Fibroblast of skin of right biceps (primary cell): Measurements from ENCODE around the gene BRAT1.
"Not testable (repeated sequence)": the region's sequence is repeated elsewhere in the genome, so short reads cannot be mapped to it uniquely, and the experiment has no call there.

Source experiments
- DNase-seq: peaks from one replicate; pipeline ENCODE4 v3.0.0-alpha.2; 2013

Gene BRAT1

DNA sequence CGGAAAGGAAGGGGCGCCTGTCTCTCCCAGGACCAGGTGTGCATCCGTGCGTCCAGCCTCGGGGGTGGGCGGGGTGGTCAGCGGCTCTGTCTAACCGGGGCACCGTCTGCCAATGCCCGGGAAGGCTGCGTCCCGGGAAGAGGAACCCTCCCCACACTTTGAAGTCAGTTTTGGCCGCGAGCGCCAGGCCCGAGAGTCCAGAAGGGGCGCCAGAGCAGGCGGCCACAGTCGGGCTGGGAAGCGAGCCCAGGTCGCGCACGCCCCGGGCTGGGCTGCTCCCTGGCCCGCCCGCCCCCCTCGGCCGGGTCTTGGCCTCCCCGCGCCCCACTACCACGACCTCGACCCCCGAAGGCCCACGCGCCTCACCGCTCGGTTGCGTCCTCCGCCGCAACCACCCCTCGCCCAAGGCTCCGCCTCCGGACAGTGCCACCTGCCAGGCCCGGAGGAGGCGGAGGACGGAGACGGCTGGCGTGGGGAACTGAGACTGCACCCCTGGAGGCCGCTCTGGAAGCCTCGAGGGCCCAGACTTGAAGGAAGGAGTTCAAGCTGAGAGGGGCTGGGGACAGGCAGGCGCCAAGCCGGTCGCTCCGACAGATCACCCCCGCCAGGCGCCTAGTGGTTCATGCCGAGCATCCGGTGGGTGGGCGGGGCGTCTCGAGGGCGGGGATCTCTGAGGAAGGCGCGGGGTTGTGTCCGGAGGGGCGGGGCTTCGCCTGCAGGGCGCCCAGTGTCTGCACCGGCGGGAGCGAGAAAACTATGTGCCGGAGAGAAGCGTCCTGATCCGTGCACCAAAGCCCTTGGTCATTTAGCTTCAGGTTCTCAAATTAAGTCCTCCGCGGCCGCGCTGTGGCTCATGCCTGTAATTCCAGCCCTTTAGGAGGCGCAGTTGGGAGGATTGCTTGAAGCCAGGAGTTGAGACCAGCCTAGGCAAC is at the start of gene BRAT1:
Gene BRAT1 (minus strand): TSS at position 404 of the 932 bp plus-strand sequence. CDS start 1,093 bp downstream, outside the sequence.
- peak; percentile 94 for DNase-seq

- no peak for DNase-seq
These were observed 49.4 kb upstream of the BRAT1 start for GRCh38 chr7:2604608-2605174.

DNA sequence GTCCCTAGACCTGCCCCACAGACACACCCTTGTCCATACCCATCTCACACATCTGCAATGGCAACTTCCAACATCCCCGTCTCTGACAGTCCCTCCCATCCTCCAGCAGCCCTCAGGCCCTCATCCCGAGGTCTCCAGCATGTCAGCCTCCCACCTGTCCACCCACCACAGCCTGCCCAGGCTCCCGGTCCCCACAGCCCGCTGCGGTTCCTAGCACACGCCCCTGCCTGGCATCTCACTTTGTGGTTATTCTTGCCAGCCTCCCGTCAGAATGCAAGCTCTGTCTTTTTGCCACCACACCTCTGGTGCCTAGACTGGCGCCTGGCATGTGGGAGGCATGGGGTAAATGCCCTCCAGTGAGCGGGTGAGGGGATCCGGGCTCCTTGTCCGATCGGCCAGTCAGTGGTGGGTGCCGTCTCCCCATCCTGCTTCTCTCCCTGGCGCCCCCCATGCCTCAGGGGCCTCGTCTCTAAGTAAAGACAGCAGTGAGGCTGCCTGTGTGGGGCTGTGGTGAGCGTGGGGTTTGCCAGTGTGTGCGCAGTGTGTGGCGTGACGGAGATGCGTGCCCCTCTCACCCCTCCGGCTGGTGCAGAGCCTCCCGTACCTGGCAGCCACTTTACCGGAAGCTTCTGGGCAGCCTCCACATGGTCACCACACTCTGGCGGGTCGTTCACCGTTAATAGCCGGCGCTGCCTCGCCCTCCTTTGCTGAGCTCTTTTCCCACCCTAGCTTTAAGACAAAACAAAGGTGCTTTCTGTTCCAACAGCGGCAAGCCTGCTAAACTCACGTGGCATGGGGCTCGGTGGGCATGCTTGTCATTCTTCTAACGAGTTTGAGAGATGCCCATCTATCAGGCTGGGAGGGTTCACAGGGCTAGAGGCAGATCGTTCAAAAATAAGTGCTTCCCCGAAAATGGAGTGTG is 48.0 kb upstream of the BRAT1 start:
- no peak for DNase-seq

DNA sequence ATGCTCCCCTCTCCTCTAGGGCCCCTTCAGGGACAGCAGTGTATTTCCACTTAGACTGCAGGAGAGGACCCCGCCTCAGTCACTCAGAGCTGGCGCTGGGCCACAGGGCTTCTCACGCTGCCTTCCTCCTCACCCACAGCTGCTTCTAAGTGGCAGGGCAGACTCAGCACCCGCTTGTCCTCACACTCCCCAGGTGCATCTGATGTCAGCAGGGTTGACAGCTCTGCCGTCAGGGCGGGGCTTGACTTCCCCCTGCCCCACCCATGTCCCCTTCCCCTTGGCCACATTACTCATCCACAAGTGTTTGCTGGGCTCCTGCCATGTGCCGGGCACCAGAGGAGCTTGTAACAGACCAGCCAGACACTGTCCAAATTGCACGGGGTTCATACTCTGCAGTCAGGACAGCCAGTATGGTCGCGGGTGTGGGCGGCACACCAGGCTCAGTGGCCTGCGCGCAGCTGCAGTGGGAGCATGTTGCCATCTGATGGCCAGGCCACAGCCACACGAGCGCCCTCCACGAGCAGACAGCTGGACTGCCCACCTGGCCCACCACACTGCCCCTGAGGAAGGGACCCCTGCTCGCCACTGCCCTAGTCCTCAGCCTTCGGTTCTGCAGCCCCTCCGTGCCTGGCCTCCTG is 47.2 kb upstream of the BRAT1 start:
- no peak for DNase-seq

DNA sequence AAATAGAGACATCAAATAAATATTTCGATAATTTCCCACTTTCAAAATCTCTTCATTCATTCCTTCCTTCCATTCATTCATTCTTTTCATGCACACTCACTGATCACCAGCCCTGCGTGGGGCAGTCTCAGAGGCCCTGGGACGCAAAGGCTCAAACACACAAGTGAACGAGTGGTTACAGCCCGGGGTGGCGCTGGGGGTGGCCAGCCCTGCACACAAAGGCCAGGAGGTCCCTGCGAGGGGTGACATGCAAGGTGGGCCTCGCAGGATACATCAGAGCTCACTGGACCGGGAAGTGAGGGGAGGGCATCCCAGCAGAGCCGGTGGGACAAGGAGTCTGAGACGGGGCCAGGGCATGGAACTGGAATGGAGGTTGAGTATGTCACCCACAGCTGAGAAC is 46.6 kb upstream of the BRAT1 start:
- no peak for DNase-seq

GRCh38 chr7:2601065-2601464 is 45.7 kb upstream of the BRAT1 start:
- no peak for DNase-seq

- no peak for DNase-seq
These were observed 43.0 kb upstream of the BRAT1 start for GRCh38 chr7:2598154-2598823.

- no peak for DNase-seq
These were observed 41.9 kb upstream of the BRAT1 start for GRCh38 chr7:2597273-2597640.

GRCh38 chr7:2596464-2597272 is 41.3 kb upstream of the BRAT1 start:
- DNase-seq, result no peak

DNA sequence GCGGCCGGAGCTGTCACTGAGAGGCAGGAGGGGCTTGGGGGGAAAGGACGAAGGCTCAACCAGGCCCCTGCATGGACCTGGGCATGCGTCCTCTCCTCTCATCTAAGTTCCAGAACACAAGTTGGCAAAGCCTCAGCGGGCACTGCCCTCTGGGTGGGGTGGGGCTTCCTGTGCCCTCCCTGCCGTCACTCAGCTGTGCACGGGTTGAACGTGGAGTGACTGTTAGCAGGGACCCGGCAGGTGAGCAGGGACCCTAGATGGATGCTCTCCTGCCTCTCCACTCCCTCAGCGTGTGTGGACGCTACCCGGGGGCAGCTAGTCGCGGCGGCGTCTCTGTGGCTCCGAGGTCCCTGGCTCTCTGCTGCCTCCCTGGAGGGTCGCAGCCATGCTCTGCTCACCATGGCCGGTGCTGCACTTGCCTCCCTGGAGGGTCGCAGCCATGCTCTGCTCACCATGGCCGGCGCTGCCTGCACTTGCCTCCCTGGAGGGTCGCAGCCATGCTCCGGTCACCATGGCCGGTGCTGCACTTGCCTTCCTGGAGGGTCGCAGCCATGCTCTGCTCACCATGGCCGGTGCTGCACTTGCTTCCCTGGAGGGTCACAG is 40.0 kb upstream of the BRAT1 start:
- no peak for DNase-seq

GRCh38 chr7:2594599-2594998 is 39.3 kb upstream of the BRAT1 start:
- no peak for DNase-seq

- no peak for DNase-seq
These were observed 37.9 kb upstream of the BRAT1 start for GRCh38 chr7:2593036-2593727.

DNA sequence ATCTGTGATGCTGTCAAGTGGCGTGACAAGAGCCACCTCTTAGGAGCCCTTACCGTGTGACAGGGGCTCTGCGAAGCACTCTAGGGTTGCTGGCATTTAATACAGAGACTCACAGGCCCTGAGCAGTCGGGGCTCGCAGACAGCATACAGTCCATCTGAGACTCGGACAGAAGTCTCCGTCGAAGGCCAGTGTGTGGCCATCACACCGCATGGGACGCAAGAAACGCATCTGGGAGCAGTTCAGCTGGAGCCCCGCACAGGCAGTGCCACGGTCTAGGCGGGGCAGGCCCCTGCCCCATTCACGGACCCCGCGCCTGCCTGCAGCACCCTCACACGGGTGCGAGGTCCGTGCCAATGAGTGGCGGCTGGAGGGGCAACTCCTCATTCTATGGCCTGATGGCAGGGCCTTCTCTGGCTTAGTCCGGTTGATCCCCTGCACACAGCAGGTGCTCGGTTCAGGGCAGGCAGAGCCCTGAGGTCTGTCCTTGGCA is 37.1 kb upstream of the BRAT1 start:
- no peak for DNase-seq

DNA sequence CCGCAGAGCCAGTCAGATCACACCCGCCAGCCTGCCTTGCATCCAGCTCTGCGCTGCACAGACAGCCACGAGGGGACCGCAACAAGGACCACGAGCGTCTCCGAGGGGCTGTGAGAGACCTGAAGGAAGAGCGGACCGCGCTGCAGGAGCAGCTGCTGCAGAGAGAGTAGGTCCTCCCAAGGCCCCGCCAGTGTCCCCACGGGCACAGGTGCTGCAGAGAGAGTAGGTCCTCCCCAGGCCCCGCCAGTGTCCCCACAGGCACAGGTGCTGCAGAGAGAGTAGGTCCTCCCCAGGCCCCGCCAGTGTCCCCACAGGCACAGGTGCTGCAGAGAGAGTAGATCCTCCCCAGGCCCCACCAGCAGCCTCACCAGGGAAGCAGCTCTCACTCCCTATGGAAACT is 34.6 kb upstream of the BRAT1 start:
- not testable (repeated sequence) for DNase-seq

- DNase-seq, result no peak
These were observed 34.0 kb upstream of the BRAT1 start for GRCh38 chr7:2589341-2589740.

DNA sequence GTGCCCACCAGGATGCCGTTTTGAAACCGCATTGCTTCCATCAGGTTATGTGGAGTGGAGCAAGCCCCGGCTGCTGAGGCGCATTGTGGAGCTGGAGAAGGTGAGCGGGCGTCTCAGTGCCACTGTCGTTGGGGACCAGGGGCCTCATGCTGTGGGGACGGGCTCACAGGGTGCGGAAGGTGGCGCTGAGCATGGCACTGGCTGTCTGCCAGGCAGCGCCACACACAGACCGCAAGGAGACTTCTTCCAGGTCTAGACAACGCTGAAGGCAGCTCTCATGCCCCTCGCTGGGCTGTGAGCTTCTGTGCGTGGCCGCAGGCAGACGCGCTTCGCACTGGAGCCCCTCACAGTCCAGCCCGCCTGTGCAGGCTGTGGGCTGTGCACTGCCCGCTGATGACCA is 32.5 kb upstream of the BRAT1 start:
- no peak for DNase-seq

DNA sequence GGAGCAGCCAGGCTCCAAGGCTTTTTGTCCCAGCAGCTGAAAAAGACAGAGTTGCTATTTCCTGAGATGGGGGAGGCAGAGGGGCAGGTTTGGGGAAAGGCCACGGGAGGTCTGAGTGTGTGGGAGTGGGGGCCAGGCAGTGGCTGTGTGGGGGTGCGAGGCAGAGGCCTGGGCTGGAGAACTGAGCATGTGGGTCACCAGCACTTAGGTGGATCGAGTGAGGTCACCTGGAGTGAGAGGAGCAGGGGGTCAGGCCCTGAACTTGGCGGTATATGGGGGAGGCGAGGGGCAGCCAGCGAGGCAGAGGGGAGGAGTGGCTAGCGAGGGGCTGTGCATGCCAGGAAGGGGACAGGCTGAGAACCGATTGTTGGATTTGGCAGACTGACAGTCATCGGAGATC is 31.8 kb upstream of the BRAT1 start:
- no peak for DNase-seq

DNA sequence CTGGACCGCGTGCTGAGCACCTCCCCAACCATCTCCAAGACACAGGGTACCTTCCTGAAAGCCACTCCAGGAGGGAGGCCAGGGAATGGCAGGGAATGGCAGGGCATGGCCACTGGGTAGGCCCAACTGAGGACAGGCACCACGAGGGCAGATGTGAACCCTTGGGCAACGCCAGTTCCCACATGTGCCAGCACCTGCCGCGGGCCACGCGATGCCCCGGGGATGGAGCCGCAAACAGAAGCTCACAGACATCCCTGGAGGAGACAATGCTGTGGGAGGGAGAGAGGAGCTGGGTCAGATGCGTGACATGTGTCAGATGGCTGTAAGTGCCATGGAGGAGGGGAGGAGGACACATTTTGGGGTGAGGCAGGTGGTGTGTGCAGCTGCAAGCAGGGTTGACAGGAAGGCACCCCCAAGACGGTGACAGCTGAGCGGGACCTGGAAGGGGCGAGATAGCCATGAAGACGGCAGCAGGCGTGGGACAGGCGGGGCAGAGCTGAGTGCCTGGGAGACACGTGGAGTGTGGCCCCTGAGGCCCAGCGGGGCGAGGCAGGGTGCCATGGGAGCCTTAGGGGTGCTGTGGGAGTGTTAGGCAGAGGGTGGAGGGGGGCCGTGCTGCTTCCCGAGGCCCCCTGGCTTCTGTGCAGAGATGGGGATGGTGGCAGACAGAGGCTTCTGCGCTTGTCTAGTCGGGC is 31.1 kb upstream of the BRAT1 start:
- DNase-seq, result no peak

GRCh38 chr7:2585446-2585845 is 30.1 kb upstream of the BRAT1 start:
- no peak for DNase-seq
